ENCODE results near the gene ROCK2.

DNA sequence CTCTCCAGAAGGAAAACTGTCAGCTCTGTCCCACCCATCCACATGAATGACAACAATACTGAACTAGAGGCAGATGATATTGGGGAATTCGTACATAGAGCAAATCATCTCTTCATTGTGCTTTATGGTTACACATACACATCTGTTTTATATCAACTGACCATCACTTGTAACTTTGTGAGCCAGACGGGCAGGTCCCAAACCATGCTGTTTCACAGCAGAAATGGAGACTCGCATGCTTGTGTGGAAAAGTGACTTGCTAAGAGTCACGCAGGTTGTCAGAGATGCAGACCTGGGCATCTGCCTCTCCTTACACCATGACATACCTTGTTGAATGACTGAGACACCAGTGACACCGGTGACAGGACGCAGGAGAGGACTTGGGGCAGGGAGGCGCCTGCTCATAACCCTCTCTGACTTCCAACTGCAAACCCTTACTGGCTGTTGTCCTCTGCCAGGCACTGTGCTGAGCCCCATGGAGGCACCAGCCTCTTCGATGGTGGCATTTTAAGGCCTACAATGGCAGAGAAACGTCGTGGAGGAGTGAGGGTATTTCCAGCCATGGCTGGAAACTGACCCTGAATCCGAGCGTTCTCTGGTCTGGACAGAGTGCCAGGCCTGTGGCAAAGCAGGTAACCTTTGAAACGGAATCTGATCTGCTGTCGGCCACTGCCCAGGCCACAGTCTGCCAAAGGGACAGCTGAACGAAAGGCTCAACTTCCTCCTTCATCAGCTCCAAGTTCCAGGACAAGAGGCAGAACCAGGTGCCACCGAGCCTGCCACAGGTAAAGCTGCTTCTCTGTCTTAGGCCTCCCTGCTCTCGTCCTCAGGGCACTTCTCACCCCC is 26.9 kb upstream of the ROCK2 start:
- TF ChIP-seq POLR2A (IDR thresholded peaks at IDR 0.05) = no peak
- TF ChIP-seq, protein P1, sequence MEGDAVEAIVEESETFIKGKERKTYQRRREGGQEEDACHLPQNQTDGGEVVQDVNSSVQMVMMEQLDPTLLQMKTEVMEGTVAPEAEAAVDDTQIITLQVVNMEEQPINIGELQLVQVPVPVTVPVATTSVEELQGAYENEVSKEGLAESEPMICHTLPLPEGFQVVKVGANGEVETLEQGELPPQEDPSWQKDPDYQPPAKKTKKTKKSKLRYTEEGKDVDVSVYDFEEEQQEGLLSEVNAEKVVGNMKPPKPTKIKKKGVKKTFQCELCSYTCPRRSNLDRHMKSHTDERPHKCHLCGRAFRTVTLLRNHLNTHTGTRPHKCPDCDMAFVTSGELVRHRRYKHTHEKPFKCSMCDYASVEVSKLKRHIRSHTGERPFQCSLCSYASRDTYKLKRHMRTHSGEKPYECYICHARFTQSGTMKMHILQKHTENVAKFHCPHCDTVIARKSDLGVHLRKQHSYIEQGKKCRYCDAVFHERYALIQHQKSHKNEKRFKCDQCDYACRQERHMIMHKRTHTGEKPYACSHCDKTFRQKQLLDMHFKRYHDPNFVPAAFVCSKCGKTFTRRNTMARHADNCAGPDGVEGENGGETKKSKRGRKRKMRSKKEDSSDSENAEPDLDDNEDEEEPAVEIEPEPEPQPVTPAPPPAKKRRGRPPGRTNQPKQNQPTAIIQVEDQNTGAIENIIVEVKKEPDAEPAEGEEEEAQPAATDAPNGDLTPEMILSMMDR (IDR thresholded peaks at IDR 0.05) = no peak
- no peak for TF ChIP-seq POLR2AphosphoS5 (IDR thresholded peaks at IDR 0.05)
